Suprapubic skin (tissue), 4 donors: ENCODE results near the gene POLR2B.

Experiments
- CTCF ChIP-seq, 2 donors: fragments of 200-600 bp in 1 of 2; fragments of 450-650 bp in 1 of 2; sonication (generic) in 1 of 2; IDR thresholded peaks; one replicate each; pipeline ENCODE4 v1.5.1; 2016 to 2019; ENCODE audit warnings: antibody characterized with exemption in 2 of 2, mild to moderate bottlenecking in 1 of 2, moderate library complexity in 1 of 2
- EP300 ChIP-seq: sonication (generic); formaldehyde crosslinking; IDR thresholded peaks from one replicate; pipeline ENCODE4 v1.6.1; 2017; ENCODE audit warnings: antibody characterized with exemption
- POLR2A ChIP-seq, 2 donors: fragments of 450-650 bp; IDR thresholded peaks; one replicate each; pipeline ENCODE4 v1.6.1; 2017; ENCODE audit warnings: antibody characterized with exemption in 2 of 2, mild to moderate bottlenecking in 2 of 2, moderate library complexity in 2 of 2
- POLR2AphosphoS5 ChIP-seq, 3 donors: sonication (generic); formaldehyde crosslinking; IDR thresholded peaks; one replicate each; pipeline ENCODE4 v1.6.1; 2017; ENCODE audit warnings: antibody characterized with exemption in 3 of 3

- TF ChIP-seq CTCF (IDR thresholded peaks at IDR 0.05): no peak
- TF ChIP-seq POLR2AphosphoS5 (IDR thresholded peaks at IDR 0.05): no peak
- TF ChIP-seq POLR2A (IDR thresholded peaks at IDR 0.05): no peak
- no peak for TF ChIP-seq EP300
Observed at GRCh38 chr4:57013543-57014120, 34.9 kb downstream of the POLR2B start.
